Measurements from ENCODE around the gene PRUNE2.
"Not testable (repeated sequence)": the region's sequence is repeated elsewhere in the genome, so short reads cannot be mapped to it uniquely, and the experiment has no call there.

The PRUNE2 gene

GRCh38 chr9:76700916-76701315 is 205.0 kb downstream of the PRUNE2 start:
- DNase-seq (ENCODE audit: insufficient read length, low spot score) (no peak), FAIRE-seq (no peak)

- DNase-seq (ENCODE audit: insufficient read length, low spot score): no peak
These were observed 205.9 kb downstream of the PRUNE2 start for GRCh38 chr9:76699971-76700370.

GRCh38 chr9:76697554-76697953 is 208.4 kb downstream of the PRUNE2 start:
- no peak for FAIRE-seq

More at GRCh38 chr9:76699971-76700370, 205.9 kb downstream of the PRUNE2 start:
- FAIRE-seq: no peak

GRCh38 chr9:76697081-76697480 is 208.8 kb downstream of the PRUNE2 start:
- FAIRE-seq (no peak), DNase-seq (ENCODE audit: insufficient read length, low spot score) (no peak)

More at GRCh38 chr9:76697554-76697953, 208.4 kb downstream of the PRUNE2 start:
- no peak for DNase-seq (ENCODE audit: insufficient read length, low spot score)

GRCh38 chr9:76693912-76694311 is 212.0 kb downstream of the PRUNE2 start:
- FAIRE-seq (no peak), DNase-seq (ENCODE audit: insufficient read length, low spot score) (no peak)

- FAIRE-seq (no peak), DNase-seq (ENCODE audit: insufficient read length, low spot score) (no peak)
These were observed 213.3 kb downstream of the PRUNE2 start for GRCh38 chr9:76692458-76693129.

- FAIRE-seq (no peak), DNase-seq (ENCODE audit: insufficient read length, low spot score) (no peak)
These were observed 214.2 kb downstream of the PRUNE2 start for GRCh38 chr9:76691517-76692313.

GRCh38 chr9:76690973-76691370 is 214.9 kb downstream of the PRUNE2 start:
- no peak for DNase-seq (ENCODE audit: insufficient read length, low spot score)
- no peak for FAIRE-seq

- FAIRE-seq (no peak), DNase-seq (ENCODE audit: insufficient read length, low spot score) (no peak)
These were observed 215.5 kb downstream of the PRUNE2 start for GRCh38 chr9:76690246-76690972.

GRCh38 chr9:76688471-76689238 is 217.3 kb downstream of the PRUNE2 start:
- no peak for FAIRE-seq
- DNase-seq (ENCODE audit: insufficient read length, low spot score): no peak

GRCh38 chr9:76687861-76688391 is 218.0 kb downstream of the PRUNE2 start:
- no peak for FAIRE-seq
- no peak for DNase-seq (ENCODE audit: insufficient read length, low spot score)

GRCh38 chr9:76686756-76687155 is 219.2 kb downstream of the PRUNE2 start:
- DNase-seq (ENCODE audit: insufficient read length, low spot score): no peak
- no peak for FAIRE-seq

GRCh38 chr9:76684213-76684612 is 221.7 kb downstream of the PRUNE2 start:
- DNase-seq (ENCODE audit: insufficient read length, low spot score): no peak
- FAIRE-seq: no peak

GRCh38 chr9:76681556-76681955 is 224.4 kb downstream of the PRUNE2 start:
- DNase-seq (ENCODE audit: insufficient read length, low spot score): no peak
- no peak for FAIRE-seq

GRCh38 chr9:76680716-76681425 is 225.0 kb downstream of the PRUNE2 start:
- FAIRE-seq: no peak
- no peak for DNase-seq (ENCODE audit: insufficient read length, low spot score)

GRCh38 chr9:76677481-76678055 is 228.3 kb downstream of the PRUNE2 start:
- DNase-seq (ENCODE audit: insufficient read length, low spot score) (peak; percentile 38), FAIRE-seq (no peak)

- FAIRE-seq: no peak
- no peak for DNase-seq (ENCODE audit: insufficient read length, low spot score)
These were observed 229.1 kb downstream of the PRUNE2 start for GRCh38 chr9:76676857-76677256.

- peak; percentile 60 for FAIRE-seq
These were observed 238.4 kb downstream of the PRUNE2 start for GRCh38 chr9:76667521-76667957.

GRCh38 chr9:76665966-76666365 is 239.9 kb downstream of the PRUNE2 start:
- FAIRE-seq; DNase-seq (ENCODE audit: insufficient read length, low spot score): not testable (repeated sequence)

More at GRCh38 chr9:76667521-76667957, 238.4 kb downstream of the PRUNE2 start:
- peak; percentile 37 for DNase-seq (ENCODE audit: insufficient read length, low spot score)
